Skeletal muscle satellite cell (primary cell): Measurements from ENCODE around the gene LGALS1.

Experiments
- H3K27me3 ChIP-seq: 2 replicates; pipeline ENCODE4 v1.7.0; 2013; ENCODE audit warnings: low read length; ENCODE audit not compliant: control insufficient read depth, insufficient read depth
- H3K36me3 ChIP-seq: 2 replicates; pipeline ENCODE4 v1.7.0; 2013; ENCODE audit warnings: mild to moderate bottlenecking, control low read depth, low read length; ENCODE audit not compliant: insufficient read depth
- H3K4me1 ChIP-seq: 2 replicates; pipeline ENCODE4 v1.7.0; 2013; ENCODE audit warnings: low read length; ENCODE audit not compliant: control insufficient read depth, insufficient read depth
- H3K4me2 ChIP-seq: 2 replicates; pipeline ENCODE4 v1.7.0; 2013; ENCODE audit warnings: mild to moderate bottlenecking, low read length
- H3K4me3 ChIP-seq: 2 replicates; pipeline ENCODE4 v1.7.0; 2013; ENCODE audit warnings: low read length
- H3K9ac ChIP-seq: 2 replicates; pipeline ENCODE4 v1.7.0; 2013; ENCODE audit warnings: mild to moderate bottlenecking, low read depth, low read length, moderate library complexity
- H3K9me3 ChIP-seq: replicated peaks from 2 replicates; pipeline ENCODE4 v1.7.0; 2013; ENCODE audit warnings: mild to moderate bottlenecking, control low read depth, low read length

The LGALS1 gene

DNA sequence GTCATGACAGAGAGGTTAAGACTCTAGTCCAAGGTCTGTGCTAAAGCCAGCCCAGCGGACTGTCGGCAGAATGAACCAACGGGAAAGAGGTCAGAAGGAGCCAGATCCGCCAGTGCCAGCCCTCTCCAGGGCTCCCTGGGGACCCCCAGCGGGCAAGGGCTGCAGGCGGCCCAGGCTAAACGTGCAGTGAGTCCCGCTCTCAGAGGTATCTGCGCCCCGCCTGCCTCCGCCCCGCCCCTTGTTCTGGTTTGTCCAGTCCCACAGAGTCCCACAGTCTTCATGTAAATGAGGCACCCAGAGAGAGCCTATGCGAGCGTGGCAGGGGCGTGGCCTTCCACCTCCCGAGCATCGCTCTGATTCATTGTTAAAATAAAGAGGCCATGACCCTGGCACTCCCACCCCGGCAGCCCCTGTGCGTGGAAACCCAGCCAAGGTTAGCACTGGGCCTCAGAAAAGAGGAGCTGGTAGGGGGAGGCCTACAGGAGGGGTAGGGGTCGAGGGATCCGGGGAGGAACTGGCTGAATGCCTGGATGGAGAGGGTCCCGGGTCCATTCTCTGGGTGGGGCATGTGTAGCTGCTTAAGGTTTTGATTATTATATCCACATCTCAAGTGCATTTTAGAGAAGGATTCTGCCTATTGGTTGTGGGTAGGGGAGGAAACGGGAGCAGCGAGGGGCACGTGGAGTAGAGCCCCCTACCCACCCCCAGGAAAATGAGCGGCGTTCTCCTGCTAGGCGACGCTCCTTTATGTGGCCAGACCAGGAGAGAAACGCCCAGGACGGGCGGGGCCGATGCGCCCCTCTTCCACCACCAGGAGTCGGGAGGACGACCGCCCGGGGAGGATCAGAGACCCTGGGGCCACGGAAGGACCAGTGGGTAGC lies 21.5 kb downstream of the LGALS1 start, which contains the start of gene TRIOBP:
TSS of gene TRIOBP (plus strand) at position 392 of the 881 bp plus-strand sequence. CDS start 4,318 bp downstream, outside the sequence.
- H3K36me3 ChIP-seq = peaks cover 15% of the 10 kb centered on the region
- peak within 1 kb of the TSS; percentile 52 for H3K4me3 ChIP-seq
- no peaks in the 10 kb centered on the region for H3K9me3 ChIP-seq
- peaks cover 16% of the 10 kb centered on the region for H3K4me1 ChIP-seq
- no peaks in the 10 kb centered on the region for H3K27me3 ChIP-seq
- H3K9ac ChIP-seq = no peak within 1 kb of the TSS
- peak within 1 kb of the TSS; percentile 78 for H3K4me2 ChIP-seq

GRCh38 chr22:37697538-37697835 lies 22.1 kb downstream of the LGALS1 start:
- Histone ChIP-seq H3K9ac (no peak overlapping the region), H3K4me2 (peak overlapping the region; percentile 78), H3K9me3 (no peaks in the 10 kb centered on the region), H3K36me3 (peaks cover 11% of the 10 kb centered on the region), H3K4me3 (no peak overlapping the region), H3K4me1 (peaks cover 16% of the 10 kb centered on the region), H3K27me3 (no peaks in the 10 kb centered on the region)

DNA sequence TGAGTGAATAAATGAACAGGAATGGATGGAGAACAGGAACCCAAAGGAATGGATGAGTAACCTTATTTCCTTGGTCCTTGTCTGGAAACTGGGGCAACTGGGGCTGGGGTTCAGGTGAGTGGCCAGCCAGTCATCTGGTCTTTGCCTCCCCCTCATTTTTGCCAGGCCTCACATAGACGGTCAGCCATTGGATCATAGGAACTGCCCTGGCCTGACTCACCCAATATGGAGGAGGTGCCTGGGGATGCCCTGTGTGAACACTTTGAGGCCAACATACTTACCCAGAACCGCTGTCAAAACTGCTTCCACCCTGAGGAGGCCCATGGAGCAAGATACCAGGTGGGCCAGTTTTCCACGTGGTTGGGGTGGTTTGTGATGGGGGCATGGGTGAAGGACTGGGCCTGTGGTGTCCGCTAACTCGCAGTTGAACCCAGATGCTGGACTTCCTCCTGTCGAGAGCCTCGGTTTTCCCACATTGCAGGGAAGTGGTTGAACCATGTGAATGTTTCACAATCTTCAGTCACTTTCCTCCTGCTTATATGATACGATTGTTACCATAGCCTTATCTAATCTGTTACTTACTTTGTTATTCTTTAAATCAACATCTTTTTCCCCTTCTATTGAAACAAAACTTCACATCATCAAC lies 25.8 kb downstream of the LGALS1 start:
- no peaks in the 10 kb centered on the region for H3K27me3 ChIP-seq
- H3K9me3 ChIP-seq = no peaks in the 10 kb centered on the region
- no peak overlapping the region for H3K4me3 ChIP-seq
- H3K9ac ChIP-seq = no peak overlapping the region
- H3K36me3 ChIP-seq = no peaks in the 10 kb centered on the region
- no peak overlapping the region for H3K4me2 ChIP-seq
- peaks cover 8% of the 10 kb centered on the region for H3K4me1 ChIP-seq

GRCh38 chr22:37703906-37704305 lies 28.5 kb downstream of the LGALS1 start:
- H3K4me3 ChIP-seq = no peak overlapping the region
- H3K4me2 ChIP-seq = no peak overlapping the region
- no peaks in the 10 kb centered on the region for H3K4me1 ChIP-seq
- H3K36me3 ChIP-seq = no peaks in the 10 kb centered on the region
- no peaks in the 10 kb centered on the region for H3K9me3 ChIP-seq
- no peaks in the 10 kb centered on the region for H3K27me3 ChIP-seq
- H3K9ac ChIP-seq = no peak overlapping the region

- Histone ChIP-seq H3K36me3 (no peaks in the 10 kb centered on the region), H3K9me3 (no peaks in the 10 kb centered on the region), H3K4me3 (no peak overlapping the region), H3K9ac (no peak overlapping the region), H3K27me3 (no peaks in the 10 kb centered on the region), H3K4me2 (no peak overlapping the region), H3K4me1 (no peaks in the 10 kb centered on the region)
These were observed 29.2 kb downstream of the LGALS1 start for GRCh38 chr22:37704645-37705044.

DNA sequence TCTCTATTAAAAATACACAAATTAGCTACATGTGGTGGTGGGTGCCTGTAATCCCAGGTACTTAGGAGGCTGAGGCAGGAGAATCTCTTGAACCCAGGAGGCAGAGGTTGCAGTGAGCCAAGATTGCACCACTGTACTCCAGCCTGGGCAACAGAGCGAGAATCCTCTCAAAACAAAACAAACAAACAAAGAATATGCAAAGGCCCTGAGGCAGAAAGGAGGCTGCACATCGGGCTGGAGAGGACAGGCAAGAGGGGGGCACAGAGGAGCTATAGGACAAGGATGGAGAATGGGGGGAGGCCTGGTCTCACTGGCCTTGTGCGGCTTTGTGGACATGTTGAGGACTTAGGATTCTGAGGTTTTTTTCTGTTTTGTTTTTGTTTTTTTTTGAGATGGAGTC lies 29.8 kb downstream of the LGALS1 start:
- no peak overlapping the region for H3K4me2 ChIP-seq
- H3K27me3 ChIP-seq = no peaks in the 10 kb centered on the region
- no peaks in the 10 kb centered on the region for H3K36me3 ChIP-seq
- no peaks in the 10 kb centered on the region for H3K9me3 ChIP-seq
- H3K9ac ChIP-seq = no peak overlapping the region
- no peak overlapping the region for H3K4me3 ChIP-seq
- no peaks in the 10 kb centered on the region for H3K4me1 ChIP-seq

DNA sequence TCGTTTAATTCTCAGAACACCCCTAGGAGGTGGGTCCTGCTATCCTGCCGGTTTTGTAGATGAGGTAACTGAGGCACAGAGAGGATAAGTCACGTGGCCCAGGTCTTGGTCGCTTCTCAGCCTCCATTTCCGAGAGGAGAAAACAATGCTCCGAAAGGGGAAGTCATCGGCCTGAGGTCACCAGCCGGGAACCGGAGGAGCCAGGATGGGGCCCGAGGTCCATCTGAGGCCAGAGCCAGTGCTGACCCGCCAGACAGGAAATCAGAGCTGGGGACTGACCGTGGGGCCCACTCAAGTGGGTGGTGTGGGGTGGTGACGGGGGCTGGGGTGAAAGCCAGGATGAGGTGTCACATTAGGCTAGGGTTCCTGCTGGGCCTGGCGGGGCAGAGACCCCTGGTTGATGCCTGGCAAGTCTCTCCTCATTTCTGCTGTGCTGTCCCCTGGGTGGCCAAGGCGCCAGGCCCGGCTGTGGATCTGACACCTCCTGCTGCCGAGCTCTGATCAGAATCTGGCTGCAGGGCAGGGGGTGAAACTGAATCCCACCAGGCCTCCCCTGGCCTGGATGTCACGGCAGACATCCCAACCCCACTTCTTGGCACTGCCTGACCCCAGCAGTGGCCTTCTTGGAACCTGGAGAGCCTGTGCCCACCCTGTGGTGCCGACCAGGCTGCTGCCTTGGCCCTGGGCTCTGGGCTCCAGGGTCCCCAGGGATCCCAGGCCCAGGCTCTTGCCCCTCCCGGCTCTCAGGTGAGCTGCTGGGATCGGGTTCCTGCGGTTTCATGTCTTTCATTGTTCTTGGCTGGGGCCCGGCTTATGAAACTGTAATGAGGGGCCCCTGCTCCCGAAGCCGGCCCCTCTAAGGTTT lies 33.4 kb downstream of the LGALS1 start:
- Histone ChIP-seq H3K4me1 (no peaks in the 10 kb centered on the region), H3K36me3 (no peaks in the 10 kb centered on the region), H3K9me3 (no peaks in the 10 kb centered on the region), H3K9ac (no peak overlapping the region), H3K4me3 (no peak overlapping the region), H3K27me3 (no peaks in the 10 kb centered on the region), H3K4me2 (no peak overlapping the region)

DNA sequence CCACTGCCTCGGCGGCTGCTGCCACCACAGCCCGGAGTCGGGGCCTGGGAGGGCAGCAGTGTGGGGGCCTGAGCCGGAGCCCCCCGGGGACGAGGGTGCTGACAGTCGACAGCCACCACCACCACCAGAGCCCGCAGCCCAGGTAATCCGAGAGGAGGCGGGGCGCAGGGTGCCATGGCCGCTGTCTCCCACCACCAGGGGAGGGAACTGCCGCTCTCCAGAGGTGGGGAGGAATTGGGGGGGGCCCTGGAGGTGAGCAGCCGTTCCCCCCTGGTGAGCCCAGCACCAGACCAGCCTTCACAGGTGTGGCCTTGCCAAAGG lies 34.0 kb downstream of the LGALS1 start:
- Histone ChIP-seq H3K4me3 (no peak overlapping the region), H3K9ac (no peak overlapping the region), H3K4me2 (no peak overlapping the region), H3K9me3 (no peaks in the 10 kb centered on the region), H3K36me3 (no peaks in the 10 kb centered on the region), H3K4me1 (no peaks in the 10 kb centered on the region), H3K27me3 (no peaks in the 10 kb centered on the region)

GRCh38 chr22:37710675-37711074 lies 35.2 kb downstream of the LGALS1 start:
- no peak overlapping the region for H3K4me2 ChIP-seq
- H3K4me3 ChIP-seq = no peak overlapping the region

GRCh38 chr22:37711490-37711889 lies 36.1 kb downstream of the LGALS1 start:
- no peaks in the 10 kb centered on the region for H3K4me1 ChIP-seq
- H3K27me3 ChIP-seq = no peaks in the 10 kb centered on the region
- H3K9me3 ChIP-seq = no peaks in the 10 kb centered on the region
- no peak overlapping the region for H3K4me3 ChIP-seq
- no peaks in the 10 kb centered on the region for H3K36me3 ChIP-seq
- H3K4me2 ChIP-seq = no peak overlapping the region
- no peak overlapping the region for H3K9ac ChIP-seq

More at GRCh38 chr22:37710675-37711074, 35.2 kb downstream of the LGALS1 start:
- Histone ChIP-seq H3K9me3 (no peaks in the 10 kb centered on the region), H3K27me3 (no peaks in the 10 kb centered on the region), H3K9ac (no peak overlapping the region), H3K36me3 (no peaks in the 10 kb centered on the region), H3K4me1 (no peaks in the 10 kb centered on the region)

GRCh38 chr22:37713761-37714160 lies 38.3 kb downstream of the LGALS1 start:
- no peaks in the 10 kb centered on the region for H3K36me3 ChIP-seq

More at GRCh38 chr22:37713761-37714160, 38.3 kb downstream of the LGALS1 start:
- no peaks in the 10 kb centered on the region for H3K9me3 ChIP-seq
- no peaks in the 10 kb centered on the region for H3K27me3 ChIP-seq
- no peak overlapping the region for H3K4me3 ChIP-seq
- no peak overlapping the region for H3K4me2 ChIP-seq
- no peak overlapping the region for H3K9ac ChIP-seq
- H3K4me1 ChIP-seq = no peaks in the 10 kb centered on the region
